ENCODE data around the gene COLEC12. TPM values are rescaled to one million over a fixed set of nuclear protein-coding genes. Genes with fewer than 3 reads are reported as not detected.

The COLEC12 gene
- total RNA-seq, 4 donors from 2014 or later: 2.1 to 6.2 (median 5.2) TPM

DNA sequence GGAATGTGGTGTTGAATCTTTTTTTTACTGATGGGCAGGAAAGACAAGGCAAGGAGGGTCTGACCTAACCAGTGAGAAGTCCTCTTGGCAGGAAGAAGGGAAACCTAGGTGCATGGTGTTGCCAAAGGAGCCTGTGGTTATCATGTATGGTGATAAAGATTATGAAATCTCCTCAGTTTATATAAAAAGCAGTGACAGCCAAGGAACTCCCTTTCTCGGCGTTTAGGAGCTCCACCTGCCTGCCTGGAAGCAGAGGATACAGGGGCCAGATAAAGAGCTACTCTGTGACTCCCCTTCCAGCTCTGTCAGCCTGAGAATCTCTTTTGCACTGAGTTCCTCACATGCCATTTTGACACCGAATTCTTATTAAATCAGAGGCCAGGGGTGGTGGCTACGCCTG is 26.1 kb downstream of the COLEC12 start:
- H3K4me3 ChIP-seq: no peak overlapping the region
- no peak for DNase-seq (ENCODE audit: low spot score in 2 of 2)
- WGBS: 57% methylated on average over 4 of the region's 4 CpGs
- no peaks in the 10 kb centered on the region for H3K27me3 ChIP-seq
- TF ChIP-seq, protein P1, sequence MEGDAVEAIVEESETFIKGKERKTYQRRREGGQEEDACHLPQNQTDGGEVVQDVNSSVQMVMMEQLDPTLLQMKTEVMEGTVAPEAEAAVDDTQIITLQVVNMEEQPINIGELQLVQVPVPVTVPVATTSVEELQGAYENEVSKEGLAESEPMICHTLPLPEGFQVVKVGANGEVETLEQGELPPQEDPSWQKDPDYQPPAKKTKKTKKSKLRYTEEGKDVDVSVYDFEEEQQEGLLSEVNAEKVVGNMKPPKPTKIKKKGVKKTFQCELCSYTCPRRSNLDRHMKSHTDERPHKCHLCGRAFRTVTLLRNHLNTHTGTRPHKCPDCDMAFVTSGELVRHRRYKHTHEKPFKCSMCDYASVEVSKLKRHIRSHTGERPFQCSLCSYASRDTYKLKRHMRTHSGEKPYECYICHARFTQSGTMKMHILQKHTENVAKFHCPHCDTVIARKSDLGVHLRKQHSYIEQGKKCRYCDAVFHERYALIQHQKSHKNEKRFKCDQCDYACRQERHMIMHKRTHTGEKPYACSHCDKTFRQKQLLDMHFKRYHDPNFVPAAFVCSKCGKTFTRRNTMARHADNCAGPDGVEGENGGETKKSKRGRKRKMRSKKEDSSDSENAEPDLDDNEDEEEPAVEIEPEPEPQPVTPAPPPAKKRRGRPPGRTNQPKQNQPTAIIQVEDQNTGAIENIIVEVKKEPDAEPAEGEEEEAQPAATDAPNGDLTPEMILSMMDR (IDR thresholded peaks at IDR 0.05): no peak
- H3K27ac ChIP-seq: no peak overlapping the region
- no peaks in the 10 kb centered on the region for H3K36me3 ChIP-seq
- H3K4me1 ChIP-seq: peaks cover 17% of the 10 kb centered on the region
- no peaks in the 10 kb centered on the region for H3K9me3 ChIP-seq

- TF ChIP-seq POLR2AphosphoS5 (IDR thresholded peaks at IDR 0.05): no peak
- TF ChIP-seq EP300 (IDR thresholded peaks at IDR 0.05): no peak
- TF ChIP-seq POLR2A (IDR thresholded peaks at IDR 0.05): no peak
- TF ChIP-seq, protein P1 (IDR thresholded peaks at IDR 0.05): no peak
These were observed 26.7 kb downstream of the COLEC12 start for GRCh38 chr18:473802-474201.

GRCh38 chr18:471716-472115 is 28.8 kb downstream of the COLEC12 start:
- no peak for DNase-seq (ENCODE audit: low spot score in 2 of 2)
- Histone ChIP-seq H3K4me3 (no peak overlapping the region), H3K27ac (no peak overlapping the region), H3K27me3 (no peaks in the 10 kb centered on the region), H3K4me1 (peaks cover 22% of the 10 kb centered on the region), H3K36me3 (no peaks in the 10 kb centered on the region), H3K9me3 (no peaks in the 10 kb centered on the region)
- 72% methylated on average over 3 of the region's 3 CpGs for WGBS
- TF ChIP-seq POLR2A (IDR thresholded peaks at IDR 0.05) (no peak), POLR2AphosphoS5 (IDR thresholded peaks at IDR 0.05) (no peak), EP300 (IDR thresholded peaks at IDR 0.05) (no peak)
- TF ChIP-seq, protein P1 (IDR thresholded peaks at IDR 0.05): no peak

More at GRCh38 chr18:473802-474201, 26.7 kb downstream of the COLEC12 start:
- Histone ChIP-seq H3K36me3 (no peaks in the 10 kb centered on the region), H3K27ac (no peak overlapping the region), H3K27me3 (no peaks in the 10 kb centered on the region), H3K4me3 (no peak overlapping the region), H3K4me1 (peaks cover 22% of the 10 kb centered on the region), H3K9me3 (no peaks in the 10 kb centered on the region)
- 57% methylated on average over 1 of the region's 1 CpG for WGBS
- no peak for DNase-seq (ENCODE audit: low spot score in 2 of 2)

- peaks cover 22% of the 10 kb centered on the region for H3K4me1 ChIP-seq
- H3K9me3 ChIP-seq: no peaks in the 10 kb centered on the region
- 42% methylated on average over 5 of the region's 5 CpGs for WGBS
- no peak overlapping the region for H3K4me3 ChIP-seq
- H3K27ac ChIP-seq: no peak overlapping the region
- TF ChIP-seq EP300 (IDR thresholded peaks at IDR 0.05): no peak
- TF ChIP-seq POLR2A (IDR thresholded peaks at IDR 0.05): no peak
- TF ChIP-seq, protein P1 (IDR thresholded peaks at IDR 0.05): no peak
- no peak for TF ChIP-seq POLR2AphosphoS5 (IDR thresholded peaks at IDR 0.05)
- no peak for DNase-seq (ENCODE audit: low spot score in 2 of 2)
- H3K27me3 ChIP-seq: no peaks in the 10 kb centered on the region
- no peaks in the 10 kb centered on the region for H3K36me3 ChIP-seq
These were observed 29.6 kb downstream of the COLEC12 start for GRCh38 chr18:470661-471501.

DNA sequence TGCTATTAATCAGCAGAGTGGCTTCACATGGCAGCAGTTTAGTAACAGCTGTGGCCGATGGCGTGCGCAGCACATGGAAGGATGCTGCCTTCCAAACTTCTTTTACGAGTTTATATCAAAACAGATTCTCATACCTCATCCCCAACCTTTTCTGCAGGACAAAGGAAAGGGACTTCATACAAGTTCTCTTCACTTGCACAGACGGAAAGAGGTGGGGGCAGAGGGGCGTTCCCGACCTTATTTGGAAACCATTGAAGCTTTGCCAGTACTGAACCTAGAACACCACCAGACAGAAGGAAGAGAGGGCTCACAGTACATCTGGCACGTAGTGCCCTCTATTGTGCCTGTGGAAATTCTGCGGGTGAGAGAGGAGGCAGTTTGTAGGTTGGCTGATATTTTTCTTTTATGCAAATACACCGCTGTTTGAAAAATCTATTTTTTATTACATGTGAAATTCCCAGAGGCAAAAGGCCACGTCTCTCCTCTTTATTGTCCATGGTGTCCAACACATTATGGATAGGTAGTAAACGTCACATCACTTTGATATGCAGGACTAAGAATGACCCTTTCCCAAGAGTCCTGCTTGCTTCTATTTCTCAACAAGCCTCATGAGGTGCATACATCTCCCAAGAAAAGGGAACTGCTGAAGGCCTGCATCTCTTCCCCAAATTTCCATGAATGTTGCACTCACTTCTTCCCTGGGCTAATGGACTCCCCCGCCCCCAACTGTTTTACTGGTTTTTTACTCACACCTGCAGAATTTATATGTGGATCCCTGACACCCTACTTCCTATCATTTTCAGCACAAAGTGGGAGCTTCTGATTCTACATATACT is 31.3 kb downstream of the COLEC12 start:
- H3K4me1 ChIP-seq: peaks cover 16% of the 10 kb centered on the region
- TF ChIP-seq POLR2AphosphoS5 (IDR thresholded peaks at IDR 0.05) (no peak), POLR2A (IDR thresholded peaks at IDR 0.05) (no peak)
- TF ChIP-seq, protein P1 (IDR thresholded peaks at IDR 0.05): no peak
- no peak overlapping the region for H3K4me3 ChIP-seq
- DNase-seq (ENCODE audit: low spot score in 2 of 2): no peak
- H3K27me3 ChIP-seq: no peaks in the 10 kb centered on the region
- WGBS: 71% methylated on average over 13 of the region's 13 CpGs
- H3K27ac ChIP-seq: no peak overlapping the region
- no peaks in the 10 kb centered on the region for H3K36me3 ChIP-seq
- no peaks in the 10 kb centered on the region for H3K9me3 ChIP-seq
